ENCODE data around the gene FZD10.

FZD10 gene, protein sequence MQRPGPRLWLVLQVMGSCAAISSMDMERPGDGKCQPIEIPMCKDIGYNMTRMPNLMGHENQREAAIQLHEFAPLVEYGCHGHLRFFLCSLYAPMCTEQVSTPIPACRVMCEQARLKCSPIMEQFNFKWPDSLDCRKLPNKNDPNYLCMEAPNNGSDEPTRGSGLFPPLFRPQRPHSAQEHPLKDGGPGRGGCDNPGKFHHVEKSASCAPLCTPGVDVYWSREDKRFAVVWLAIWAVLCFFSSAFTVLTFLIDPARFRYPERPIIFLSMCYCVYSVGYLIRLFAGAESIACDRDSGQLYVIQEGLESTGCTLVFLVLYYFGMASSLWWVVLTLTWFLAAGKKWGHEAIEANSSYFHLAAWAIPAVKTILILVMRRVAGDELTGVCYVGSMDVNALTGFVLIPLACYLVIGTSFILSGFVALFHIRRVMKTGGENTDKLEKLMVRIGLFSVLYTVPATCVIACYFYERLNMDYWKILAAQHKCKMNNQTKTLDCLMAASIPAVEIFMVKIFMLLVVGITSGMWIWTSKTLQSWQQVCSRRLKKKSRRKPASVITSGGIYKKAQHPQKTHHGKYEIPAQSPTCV

DNA sequence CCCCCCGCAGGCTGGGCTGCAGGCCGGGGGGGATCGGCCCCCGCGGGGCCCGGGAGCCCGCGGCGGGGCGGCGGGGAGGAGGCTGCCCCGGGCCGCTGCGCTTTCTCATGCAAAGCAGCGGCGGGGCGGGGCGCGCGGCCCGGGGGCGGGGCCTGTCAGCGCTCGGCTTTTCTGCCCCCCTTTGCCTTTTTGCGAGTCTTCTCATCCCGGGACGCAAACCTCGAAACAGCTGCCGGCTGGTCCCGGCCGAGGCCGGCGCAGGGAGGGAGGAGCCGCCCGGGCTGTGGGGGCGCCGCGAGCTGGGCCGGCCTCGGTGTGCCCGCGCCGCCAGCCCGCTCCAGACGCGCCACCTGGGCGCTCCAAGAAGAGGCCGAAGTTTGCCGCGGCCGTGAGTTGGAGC, at the start of gene FZD10:
Gene FZD10, plus strand, starts transcription at position 198 of the 400 bp plus-strand sequence. CDS start 479 bp downstream, outside the sequence.
- DNase-seq (ENCODE audit: low read depth, low spot score): no peak
- no peak within 1 kb of the TSS for H3K9ac ChIP-seq (ENCODE audit: insufficient read length)
- TF ChIP-seq POLR2AphosphoS5 (IDR thresholded peaks at IDR 0.05; ENCODE audit: borderline replicate concordance, low read depth, low read length) (no peak), FOXP2 (optimal IDR thresholded peaks at IDR 0.05; ENCODE audit: control extremely low read depth, extremely low read length, insufficient read depth) (no peak), EZH2 (IDR thresholded peaks at IDR 0.05) (no peak)
- H3K27ac ChIP-seq: no peak within 1 kb of the TSS
- H3K9me3 ChIP-seq (ENCODE audit: low read depth, low read length): no peaks in the 10 kb centered on the region
- H3K4me3 ChIP-seq: 0 out of 2 replicates have a peak within 1 kb of the TSS, but pooled peaks have one; percentile 22
- H3K36me3 ChIP-seq (ENCODE audit: insufficient read depth, low read length): no peaks in the 10 kb centered on the region

DNA sequence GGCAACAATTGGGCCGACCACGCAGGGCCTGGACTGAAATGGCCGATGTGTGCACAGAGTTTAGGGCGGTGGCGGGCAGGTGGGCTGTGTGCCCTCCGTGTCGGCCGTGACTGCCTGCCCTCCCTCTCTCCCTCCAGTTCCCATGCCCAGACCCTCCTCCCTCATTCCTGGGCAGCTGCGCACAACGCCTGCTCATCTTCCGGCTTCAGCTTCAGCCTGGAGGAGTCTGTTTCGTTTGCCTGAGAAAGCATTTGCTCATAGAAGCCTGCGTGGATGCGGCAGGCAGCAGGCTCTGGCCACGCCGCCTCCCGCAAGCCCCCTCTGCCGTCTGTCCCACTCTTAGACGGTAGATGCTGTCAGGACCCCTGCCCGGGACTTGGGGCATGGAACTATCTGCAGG, 47.3 kb upstream of the FZD10 start:
- no peaks in the 10 kb centered on the region for H3K9me3 ChIP-seq (ENCODE audit: low read depth, low read length)
- H3K4me3 ChIP-seq: no peak overlapping the region
- no peaks in the 10 kb centered on the region for H3K36me3 ChIP-seq (ENCODE audit: insufficient read depth, low read length)
- no peak overlapping the region for H3K9ac ChIP-seq (ENCODE audit: insufficient read length)
- TF ChIP-seq EZH2 (IDR thresholded peaks at IDR 0.05) (no peak), FOXP2 (optimal IDR thresholded peaks at IDR 0.05; ENCODE audit: control extremely low read depth, extremely low read length, insufficient read depth) (no peak), POLR2AphosphoS5 (IDR thresholded peaks at IDR 0.05; ENCODE audit: borderline replicate concordance, low read depth, low read length) (no peak)
- no peak for DNase-seq (ENCODE audit: low read depth, low spot score)
- H3K27ac ChIP-seq: no peak overlapping the region

DNA sequence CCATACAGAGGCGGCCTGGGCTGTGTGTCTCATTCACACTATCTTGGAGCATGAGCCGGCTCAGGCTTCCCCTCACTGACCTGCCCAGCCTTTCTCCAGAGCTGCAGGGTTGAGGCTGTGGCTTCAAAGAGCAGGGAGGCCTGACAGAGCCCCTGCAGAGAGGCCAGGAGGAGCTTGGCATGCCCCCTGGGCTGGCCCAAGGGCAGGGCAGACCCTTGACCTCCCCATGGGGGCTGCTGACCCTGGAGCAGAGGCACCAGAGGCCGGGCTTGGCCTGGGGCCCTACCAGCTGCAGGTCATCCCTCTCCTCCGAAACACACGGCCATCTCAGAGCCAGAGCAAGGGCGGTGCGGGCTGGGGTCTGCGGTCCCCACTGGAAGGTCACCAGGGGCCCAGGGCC, 46.6 kb upstream of the FZD10 start:
- DNase-seq (ENCODE audit: low read depth, low spot score): no peak
- H3K36me3 ChIP-seq (ENCODE audit: insufficient read depth, low read length): no peaks in the 10 kb centered on the region
- TF ChIP-seq FOXP2 (optimal IDR thresholded peaks at IDR 0.05; ENCODE audit: control extremely low read depth, extremely low read length, insufficient read depth): no peak
- no peak for TF ChIP-seq EZH2 (IDR thresholded peaks at IDR 0.05)
- TF ChIP-seq POLR2AphosphoS5 (IDR thresholded peaks at IDR 0.05; ENCODE audit: borderline replicate concordance, low read depth, low read length): no peak
- no peak overlapping the region for H3K27ac ChIP-seq
- no peaks in the 10 kb centered on the region for H3K9me3 ChIP-seq (ENCODE audit: low read depth, low read length)
- H3K4me3 ChIP-seq: no peak overlapping the region
- no peak overlapping the region for H3K9ac ChIP-seq (ENCODE audit: insufficient read length)

DNA sequence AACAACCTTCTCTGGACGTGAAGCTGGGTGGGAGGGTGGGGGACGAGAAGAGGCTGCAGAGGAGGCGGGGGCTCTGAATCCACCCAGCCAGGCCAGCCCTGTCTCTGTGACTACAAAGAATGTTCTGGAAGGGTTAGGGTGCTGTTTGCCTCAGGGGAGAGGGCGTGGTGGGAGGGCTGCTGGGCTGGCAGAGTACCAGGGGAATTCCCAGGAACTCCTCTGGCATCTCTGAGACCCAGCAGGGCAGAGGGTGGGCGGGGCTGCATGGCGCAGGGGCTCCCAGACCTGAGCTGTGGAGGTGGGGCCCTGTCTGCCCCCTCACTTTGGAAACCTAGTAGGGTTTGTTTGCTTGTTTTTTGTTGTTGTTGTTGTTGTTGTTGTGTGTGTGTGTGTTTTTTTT, 45.5 kb upstream of the FZD10 start:
- no peaks in the 10 kb centered on the region for H3K9me3 ChIP-seq (ENCODE audit: low read depth, low read length)
- no peak overlapping the region for H3K4me3 ChIP-seq
- H3K27ac ChIP-seq: no peak overlapping the region
- DNase-seq (ENCODE audit: low read depth, low spot score): no peak
- no peak for TF ChIP-seq POLR2AphosphoS5 (IDR thresholded peaks at IDR 0.05; ENCODE audit: borderline replicate concordance, low read depth, low read length)
- no peak for TF ChIP-seq EZH2 (IDR thresholded peaks at IDR 0.05)
- TF ChIP-seq FOXP2 (optimal IDR thresholded peaks at IDR 0.05; ENCODE audit: control extremely low read depth, extremely low read length, insufficient read depth): no peak
- H3K36me3 ChIP-seq (ENCODE audit: insufficient read depth, low read length): no peaks in the 10 kb centered on the region
- no peak overlapping the region for H3K9ac ChIP-seq (ENCODE audit: insufficient read length)

DNA sequence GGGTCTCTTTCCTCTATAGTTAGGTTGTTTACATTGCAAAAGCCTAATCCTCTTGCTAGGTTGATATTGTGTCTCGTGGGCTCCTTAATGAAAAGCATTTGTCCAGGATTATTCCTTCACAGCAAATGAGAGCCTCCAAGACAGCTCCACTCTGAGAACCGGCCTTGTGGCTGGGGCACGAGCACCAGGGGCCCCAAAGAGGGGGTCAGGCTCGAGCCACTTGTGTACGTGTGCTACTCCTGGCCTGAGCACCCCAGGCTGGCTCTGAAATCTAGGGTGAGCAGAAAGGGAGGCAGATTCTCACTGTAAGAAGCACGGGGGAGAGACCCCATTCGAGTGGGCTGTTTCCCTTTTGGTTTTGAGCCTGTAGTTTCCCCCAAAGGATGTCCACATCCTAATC, 45.0 kb upstream of the FZD10 start:
- Histone ChIP-seq H3K27ac (no peak overlapping the region), H3K36me3 (ENCODE audit: insufficient read depth, low read length) (no peaks in the 10 kb centered on the region), H3K9ac (ENCODE audit: insufficient read length) (no peak overlapping the region), H3K4me3 (no peak overlapping the region), H3K9me3 (ENCODE audit: low read depth, low read length) (no peaks in the 10 kb centered on the region)
- DNase-seq (ENCODE audit: low read depth, low spot score): no peak
- TF ChIP-seq FOXP2 (optimal IDR thresholded peaks at IDR 0.05; ENCODE audit: control extremely low read depth, extremely low read length, insufficient read depth) (no peak), EZH2 (IDR thresholded peaks at IDR 0.05) (no peak), POLR2AphosphoS5 (IDR thresholded peaks at IDR 0.05; ENCODE audit: borderline replicate concordance, low read depth, low read length) (no peak)

DNA sequence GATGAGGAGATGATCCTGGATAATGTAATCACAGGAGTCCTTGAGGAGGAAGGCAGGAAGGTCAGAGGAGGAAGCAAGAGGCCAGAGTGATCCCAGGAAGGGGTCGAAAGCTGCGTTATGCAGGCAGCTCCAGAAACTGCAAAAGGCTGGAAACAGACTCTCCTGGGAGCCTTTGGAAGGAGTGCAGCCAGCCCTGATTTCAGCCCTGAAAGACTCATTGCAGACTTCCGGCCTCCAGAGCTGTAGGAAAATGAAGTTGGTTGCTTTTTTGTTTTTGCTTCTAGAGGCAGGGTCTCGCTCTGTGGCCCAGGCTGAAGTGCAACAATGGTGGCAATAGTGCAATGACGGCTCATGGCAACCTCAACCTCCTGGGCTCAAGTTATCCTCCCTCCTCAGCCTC, 44.6 kb upstream of the FZD10 start:
- H3K9me3 ChIP-seq (ENCODE audit: low read depth, low read length): no peaks in the 10 kb centered on the region
- H3K36me3 ChIP-seq (ENCODE audit: insufficient read depth, low read length): no peaks in the 10 kb centered on the region
- no peak for DNase-seq (ENCODE audit: low read depth, low spot score)
- no peak for TF ChIP-seq FOXP2 (optimal IDR thresholded peaks at IDR 0.05; ENCODE audit: control extremely low read depth, extremely low read length, insufficient read depth)
- TF ChIP-seq POLR2AphosphoS5 (IDR thresholded peaks at IDR 0.05; ENCODE audit: borderline replicate concordance, low read depth, low read length): no peak
- TF ChIP-seq EZH2 (IDR thresholded peaks at IDR 0.05): no peak
- no peak overlapping the region for H3K9ac ChIP-seq (ENCODE audit: insufficient read length)
- no peak overlapping the region for H3K4me3 ChIP-seq
- no peak overlapping the region for H3K27ac ChIP-seq

DNA sequence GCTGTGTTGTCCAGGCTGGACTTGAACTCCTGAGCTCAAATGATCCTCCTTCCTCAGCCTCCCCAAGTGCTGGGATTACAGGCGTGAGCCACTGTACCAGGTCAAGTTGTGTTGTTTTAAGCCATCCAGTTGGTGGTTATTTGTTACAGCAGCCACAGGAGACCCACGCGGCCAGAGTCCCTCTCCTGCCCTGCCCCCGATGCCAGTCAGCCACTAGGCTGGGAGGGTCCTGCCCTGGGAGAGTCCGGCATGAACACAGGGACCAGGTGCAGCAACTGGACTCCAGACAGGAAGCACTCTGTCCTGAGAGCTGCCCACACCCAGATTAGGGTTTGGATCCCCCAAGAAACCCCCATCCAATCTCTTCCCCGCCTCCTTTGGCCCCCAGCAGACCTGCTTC, 44.1 kb upstream of the FZD10 start:
- H3K9ac ChIP-seq (ENCODE audit: insufficient read length): no peak overlapping the region
- no peaks in the 10 kb centered on the region for H3K36me3 ChIP-seq (ENCODE audit: insufficient read depth, low read length)
- no peaks in the 10 kb centered on the region for H3K9me3 ChIP-seq (ENCODE audit: low read depth, low read length)
- H3K4me3 ChIP-seq: no peak overlapping the region
- TF ChIP-seq POLR2AphosphoS5 (IDR thresholded peaks at IDR 0.05; ENCODE audit: borderline replicate concordance, low read depth, low read length) (no peak), EZH2 (IDR thresholded peaks at IDR 0.05) (no peak), FOXP2 (optimal IDR thresholded peaks at IDR 0.05; ENCODE audit: control extremely low read depth, extremely low read length, insufficient read depth) (no peak)
- no peak overlapping the region for H3K27ac ChIP-seq
- DNase-seq (ENCODE audit: low read depth, low spot score): no peak

DNA sequence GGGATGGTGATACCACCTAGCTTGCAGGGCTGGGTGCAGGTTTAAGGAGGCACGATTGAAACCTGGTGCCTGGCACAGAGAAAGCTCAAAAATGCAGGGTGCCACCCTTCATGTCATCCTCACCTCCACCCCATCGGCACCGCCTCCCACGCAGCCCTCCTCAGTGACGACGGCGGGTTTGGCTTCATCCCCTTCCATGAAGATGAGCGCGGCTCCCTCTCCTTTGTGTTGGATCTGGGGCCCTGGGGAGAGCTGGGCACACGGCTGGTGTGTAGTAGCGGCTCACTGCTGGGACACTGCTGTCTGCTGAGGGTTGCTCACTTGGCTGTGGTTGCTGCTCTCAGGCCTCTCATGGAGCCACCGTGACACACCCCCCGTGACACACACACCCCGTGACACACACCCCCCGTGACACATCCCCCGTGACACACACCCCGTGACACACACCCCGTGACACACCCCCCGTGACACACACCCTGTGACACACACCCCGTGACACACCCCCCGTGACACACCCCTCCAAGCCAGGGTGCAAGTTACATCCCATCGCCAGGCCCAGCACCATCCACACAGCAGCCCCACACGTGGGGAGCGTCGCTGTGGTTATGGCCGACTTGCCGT, 42.9 kb upstream of the FZD10 start:
- no peak overlapping the region for H3K4me3 ChIP-seq
- H3K9me3 ChIP-seq (ENCODE audit: low read depth, low read length): no peaks in the 10 kb centered on the region
- H3K36me3 ChIP-seq (ENCODE audit: insufficient read depth, low read length): no peaks in the 10 kb centered on the region
- TF ChIP-seq EZH2 (IDR thresholded peaks at IDR 0.05): no peak
- TF ChIP-seq POLR2AphosphoS5 (IDR thresholded peaks at IDR 0.05; ENCODE audit: borderline replicate concordance, low read depth, low read length): no peak
- TF ChIP-seq FOXP2 (optimal IDR thresholded peaks at IDR 0.05; ENCODE audit: control extremely low read depth, extremely low read length, insufficient read depth): no peak
- DNase-seq (ENCODE audit: low read depth, low spot score): no peak
- no peak overlapping the region for H3K27ac ChIP-seq
- H3K9ac ChIP-seq (ENCODE audit: insufficient read length): no peak overlapping the region

Data from SK-N-MC (cell line).